Skeletal muscle satellite cell (primary cell): ENCODE results near the gene GALNT17.
"Not testable (repeated sequence)": the region's sequence is repeated elsewhere in the genome, so short reads cannot be mapped to it uniquely, and the experiment has no call there.

Experiments used
- H3K27me3 ChIP-seq: 2 replicates; pipeline ENCODE4 v1.7.0; 2013; ENCODE audit warnings: low read length; ENCODE audit not compliant: control insufficient read depth, insufficient read depth
- H3K36me3 ChIP-seq: 2 replicates; pipeline ENCODE4 v1.7.0; 2013; ENCODE audit warnings: mild to moderate bottlenecking, control low read depth, low read length; ENCODE audit not compliant: insufficient read depth
- H3K4me1 ChIP-seq: 2 replicates; pipeline ENCODE4 v1.7.0; 2013; ENCODE audit warnings: low read length; ENCODE audit not compliant: control insufficient read depth, insufficient read depth
- H3K4me2 ChIP-seq: 2 replicates; pipeline ENCODE4 v1.7.0; 2013; ENCODE audit warnings: mild to moderate bottlenecking, low read length
- H3K4me3 ChIP-seq: 2 replicates; pipeline ENCODE4 v1.7.0; 2013; ENCODE audit warnings: low read length
- H3K9ac ChIP-seq: 2 replicates; pipeline ENCODE4 v1.7.0; 2013; ENCODE audit warnings: mild to moderate bottlenecking, low read depth, low read length, moderate library complexity
- H3K9me3 ChIP-seq: replicated peaks from 2 replicates; pipeline ENCODE4 v1.7.0; 2013; ENCODE audit warnings: mild to moderate bottlenecking, control low read depth, low read length

GALNT17 gene

DNA sequence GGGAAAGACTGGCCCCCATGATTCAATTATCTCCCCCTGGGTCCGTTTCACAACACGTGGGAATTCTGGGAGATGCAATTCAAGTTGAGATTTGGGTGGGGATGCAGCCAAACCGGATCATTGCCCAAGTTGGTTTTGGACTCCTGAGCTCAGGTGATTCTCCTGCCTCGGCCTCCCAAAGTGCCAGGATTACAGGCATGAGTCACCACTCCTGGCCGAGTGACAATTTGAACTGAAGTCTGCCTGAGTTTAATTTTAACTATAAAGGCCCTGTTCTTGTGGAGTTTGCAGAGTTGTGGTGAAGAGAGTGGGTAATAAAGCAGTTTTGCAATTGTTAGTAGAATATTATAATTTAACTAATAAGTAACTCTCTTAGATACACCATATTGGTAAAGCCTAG, 78.3 kb downstream of the GALNT17 start:
- peaks cover 4% of the 10 kb centered on the region for H3K9me3 ChIP-seq
- H3K36me3 ChIP-seq = no peaks in the 10 kb centered on the region
- H3K27me3 ChIP-seq = no peaks in the 10 kb centered on the region

DNA sequence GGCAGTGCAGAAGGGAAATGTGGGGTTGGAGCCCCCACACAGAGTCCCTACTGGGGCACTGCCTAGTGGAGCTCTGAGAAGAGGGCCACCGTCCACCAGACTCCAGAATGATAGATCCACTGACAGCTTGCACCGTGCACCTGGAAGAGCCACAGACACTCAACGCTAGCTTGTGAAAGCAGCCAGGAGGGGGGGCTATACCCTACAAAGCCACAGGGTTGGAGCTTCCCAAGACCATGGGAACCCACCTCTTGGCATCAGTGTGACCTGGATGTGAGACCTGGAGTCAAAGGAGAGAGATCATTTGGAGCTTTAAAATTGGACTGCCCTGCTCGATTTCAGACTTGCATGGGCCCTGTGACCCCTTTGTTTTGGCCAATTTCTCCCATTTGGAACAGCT, 80.5 kb downstream of the GALNT17 start:
- not testable (repeated sequence) for H3K4me1 ChIP-seq, H3K4me2 ChIP-seq, H3K9ac ChIP-seq, H3K27me3 ChIP-seq, H3K36me3 ChIP-seq, H3K9me3 ChIP-seq, H3K4me3 ChIP-seq

More for the DNA sequence above, 78.3 kb downstream of the GALNT17 start:
- Histone ChIP-seq H3K9ac (no peak overlapping the region), H3K4me3 (no peak overlapping the region), H3K4me2 (no peak overlapping the region), H3K4me1 (no peaks in the 10 kb centered on the region)

DNA sequence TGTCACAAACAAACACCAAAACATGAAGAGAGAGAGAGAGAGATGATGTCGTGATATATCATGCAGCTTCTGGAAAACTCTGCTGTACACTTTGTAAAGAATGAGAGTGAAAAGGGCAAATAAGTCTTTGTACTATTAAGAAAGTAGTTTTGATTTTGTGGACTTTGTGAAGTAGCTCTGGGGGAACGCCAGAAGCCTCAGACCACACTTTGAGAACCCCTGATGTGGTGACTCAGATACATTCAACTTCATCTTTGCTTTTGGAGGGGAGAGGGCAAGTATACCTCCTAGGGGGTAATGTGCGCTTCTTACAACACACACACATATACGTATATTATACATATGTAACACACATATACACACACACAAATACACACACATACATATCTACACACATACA, 84.3 kb downstream of the GALNT17 start:
- Histone ChIP-seq H3K9me3 (peaks cover 2% of the 10 kb centered on the region), H3K27me3 (no peaks in the 10 kb centered on the region)

DNA sequence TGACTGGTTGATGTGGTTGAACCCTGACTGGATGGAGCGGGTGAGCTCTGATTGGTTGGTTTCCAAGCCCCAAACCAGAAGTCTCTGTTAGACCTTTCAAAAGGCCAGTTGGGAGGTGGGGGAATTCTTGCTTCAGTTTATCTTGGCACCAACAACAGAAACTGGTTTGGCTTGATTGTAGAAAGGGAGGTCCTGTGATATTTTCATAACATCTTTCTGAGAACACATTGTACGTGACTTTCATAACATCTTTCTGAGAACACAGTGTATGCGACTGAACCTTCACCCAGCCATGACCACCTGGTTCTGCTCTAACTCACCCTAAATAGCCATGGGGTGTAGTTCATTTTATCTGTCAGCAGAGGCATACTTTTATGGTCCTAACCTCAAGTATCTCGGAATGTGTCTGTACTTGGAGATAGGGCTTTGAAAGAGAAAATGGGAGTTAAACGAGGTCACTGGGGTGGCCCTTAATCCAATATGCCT, 88.3 kb downstream of the GALNT17 start:
- no peaks in the 10 kb centered on the region for H3K27me3 ChIP-seq
- H3K36me3 ChIP-seq = no peaks in the 10 kb centered on the region
- no peak overlapping the region for H3K4me2 ChIP-seq
- no peaks in the 10 kb centered on the region for H3K4me1 ChIP-seq
- peaks cover 2% of the 10 kb centered on the region for H3K9me3 ChIP-seq
- no peak overlapping the region for H3K9ac ChIP-seq
- H3K4me3 ChIP-seq = no peak overlapping the region

More for the DNA sequence above, 84.3 kb downstream of the GALNT17 start:
- Histone ChIP-seq H3K4me1 (no peaks in the 10 kb centered on the region), H3K4me2 (no peak overlapping the region), H3K9ac (no peak overlapping the region), H3K36me3 (no peaks in the 10 kb centered on the region), H3K4me3 (no peak overlapping the region)

DNA sequence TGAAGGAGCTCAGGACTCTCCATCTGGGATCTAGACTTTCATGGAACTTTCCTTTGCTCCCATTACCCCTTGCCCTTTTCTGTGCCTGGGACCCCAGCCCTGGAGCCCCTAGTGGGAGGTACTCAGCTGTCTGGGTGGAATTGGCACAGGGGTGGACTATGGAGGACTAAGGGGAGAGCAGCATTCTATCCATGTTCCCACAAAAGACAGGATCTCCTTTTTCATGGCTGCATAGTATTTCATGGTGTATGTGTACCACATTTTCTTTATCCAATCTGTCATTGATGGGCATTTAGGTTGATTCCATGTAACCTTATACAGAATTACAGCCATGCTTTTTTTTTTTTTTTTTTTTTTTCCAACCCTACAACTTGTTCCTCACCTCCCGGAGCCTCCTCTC, 89.1 kb downstream of the GALNT17 start:
- no peaks in the 10 kb centered on the region for H3K36me3 ChIP-seq
- H3K27me3 ChIP-seq = no peaks in the 10 kb centered on the region
- H3K4me1 ChIP-seq = no peaks in the 10 kb centered on the region
- no peak overlapping the region for H3K4me3 ChIP-seq
- no peak overlapping the region for H3K9ac ChIP-seq
- H3K4me2 ChIP-seq = no peak overlapping the region
- peaks cover 2% of the 10 kb centered on the region for H3K9me3 ChIP-seq

DNA sequence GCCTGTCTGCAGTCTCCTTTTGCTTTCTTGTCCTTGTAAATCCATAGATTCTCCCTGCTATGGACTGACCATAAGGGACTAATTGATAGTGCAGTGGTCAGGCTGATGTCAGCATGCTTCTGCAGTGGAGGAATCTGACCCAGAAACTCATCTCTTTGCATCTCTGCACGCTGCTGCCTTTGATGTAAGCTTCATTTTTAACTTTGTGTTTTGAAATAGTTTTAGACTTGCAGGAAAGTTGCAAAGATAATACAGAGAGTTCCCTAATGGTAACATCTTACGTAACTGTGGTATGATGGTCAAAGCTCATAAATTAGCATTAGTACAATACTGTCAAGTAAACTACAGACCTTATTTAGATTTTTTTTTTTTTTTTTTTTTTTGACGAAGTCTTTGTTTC, 89.6 kb downstream of the GALNT17 start:
- Histone ChIP-seq H3K27me3 (no peaks in the 10 kb centered on the region), H3K4me3 (no peak overlapping the region), H3K9ac (no peak overlapping the region), H3K4me1 (no peaks in the 10 kb centered on the region), H3K9me3 (peaks cover 2% of the 10 kb centered on the region), H3K4me2 (no peak overlapping the region), H3K36me3 (no peaks in the 10 kb centered on the region)

DNA sequence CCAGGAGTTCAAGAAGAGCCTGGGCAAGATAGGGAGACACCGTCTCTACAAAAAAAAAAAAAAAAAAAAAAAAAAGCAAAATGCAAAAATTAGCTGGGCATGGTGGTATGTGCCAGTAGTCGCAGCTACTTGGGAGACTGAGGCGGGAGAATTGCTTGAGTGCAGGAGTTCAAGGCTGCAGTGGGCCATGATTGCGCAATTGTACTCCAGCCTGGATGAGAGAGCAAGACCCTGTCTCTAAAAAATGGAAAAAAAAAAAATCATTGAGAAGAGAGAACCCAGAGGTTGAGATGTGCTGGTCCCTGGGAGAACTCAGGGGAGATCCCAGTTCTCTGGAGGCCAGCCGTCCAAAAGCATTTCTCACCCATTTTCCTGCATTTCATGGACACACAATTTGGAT, 95.2 kb downstream of the GALNT17 start:
- H3K27me3 ChIP-seq = no peaks in the 10 kb centered on the region
- no peak overlapping the region for H3K4me2 ChIP-seq
- H3K4me3 ChIP-seq = no peak overlapping the region
- H3K9me3 ChIP-seq = peaks cover 15% of the 10 kb centered on the region
- no peak overlapping the region for H3K9ac ChIP-seq
- no peaks in the 10 kb centered on the region for H3K4me1 ChIP-seq
- no peaks in the 10 kb centered on the region for H3K36me3 ChIP-seq

DNA sequence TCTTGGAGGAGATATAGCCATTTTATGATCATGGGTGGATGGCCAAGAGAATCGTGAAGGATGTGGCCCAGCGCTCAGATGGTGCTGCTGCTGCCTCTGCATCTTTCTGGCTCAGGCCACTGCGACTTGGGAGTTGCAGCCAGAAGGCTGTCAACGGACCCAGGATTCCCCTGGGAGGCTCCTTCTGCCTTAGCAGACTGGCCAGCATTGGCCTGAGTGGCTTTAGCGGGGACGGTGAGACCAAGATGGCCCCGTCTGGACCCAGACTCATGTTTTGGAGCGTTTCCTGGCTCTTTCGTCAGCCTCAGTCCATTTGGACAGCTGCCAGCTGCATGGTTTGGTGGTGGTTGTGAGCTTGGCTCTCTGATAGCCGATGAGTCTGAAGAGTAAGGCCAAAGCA, 97.2 kb downstream of the GALNT17 start:
- Histone ChIP-seq H3K9me3 (peaks cover 15% of the 10 kb centered on the region), H3K4me1 (no peaks in the 10 kb centered on the region), H3K9ac (no peak overlapping the region), H3K27me3 (no peaks in the 10 kb centered on the region), H3K4me3 (no peak overlapping the region), H3K36me3 (no peaks in the 10 kb centered on the region), H3K4me2 (no peak overlapping the region)

DNA sequence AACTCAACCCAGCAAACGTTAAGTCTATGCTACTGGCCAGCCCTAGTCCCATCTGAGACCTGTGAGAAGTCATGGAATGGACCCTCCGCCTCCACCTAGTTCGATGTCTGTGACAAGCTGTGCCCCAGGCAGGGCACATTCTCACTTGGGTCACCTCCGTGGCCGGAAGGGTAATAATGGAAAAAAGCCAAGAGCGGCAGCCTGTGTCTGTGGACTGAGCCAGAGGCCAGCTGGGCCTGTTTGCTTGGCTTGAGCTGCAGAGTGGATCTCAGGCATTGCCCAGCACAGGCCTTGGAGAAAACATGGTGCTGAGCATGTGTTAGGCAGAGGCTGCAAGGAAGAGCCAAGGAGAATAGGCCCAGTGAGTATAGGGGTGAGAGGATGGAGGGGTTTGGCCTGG, 97.8 kb downstream of the GALNT17 start:
- H3K36me3 ChIP-seq = no peaks in the 10 kb centered on the region
- H3K9me3 ChIP-seq = peaks cover 15% of the 10 kb centered on the region
- no peak overlapping the region for H3K9ac ChIP-seq
- no peaks in the 10 kb centered on the region for H3K4me1 ChIP-seq
- no peak overlapping the region for H3K4me2 ChIP-seq
- H3K4me3 ChIP-seq = no peak overlapping the region
- no peaks in the 10 kb centered on the region for H3K27me3 ChIP-seq

DNA sequence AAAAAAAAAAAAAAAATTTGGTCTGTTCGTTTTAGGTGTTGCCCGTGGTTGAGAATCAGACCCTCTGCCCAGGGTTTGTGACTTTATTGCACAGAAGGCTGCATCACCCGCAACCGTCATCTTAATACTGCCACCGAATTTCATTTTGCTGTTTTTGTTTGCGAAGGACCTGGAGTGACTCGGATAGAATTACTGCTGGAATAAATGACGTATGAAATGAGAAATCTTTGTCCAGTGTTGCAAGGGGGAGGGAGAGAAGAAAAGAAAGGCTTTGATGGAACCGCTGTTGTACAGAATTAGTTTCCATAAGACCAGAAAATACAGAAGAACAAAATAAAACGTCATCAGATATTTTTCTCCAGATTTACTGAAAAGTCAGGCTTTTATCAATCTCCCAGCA, 103.3 kb downstream of the GALNT17 start:
- H3K27me3 ChIP-seq = no peaks in the 10 kb centered on the region
- H3K9me3 ChIP-seq = peaks cover 3% of the 10 kb centered on the region
- H3K36me3 ChIP-seq = no peaks in the 10 kb centered on the region
- H3K9ac ChIP-seq = no peak overlapping the region
- H3K4me2 ChIP-seq = no peak overlapping the region
- no peaks in the 10 kb centered on the region for H3K4me1 ChIP-seq
- no peak overlapping the region for H3K4me3 ChIP-seq

DNA sequence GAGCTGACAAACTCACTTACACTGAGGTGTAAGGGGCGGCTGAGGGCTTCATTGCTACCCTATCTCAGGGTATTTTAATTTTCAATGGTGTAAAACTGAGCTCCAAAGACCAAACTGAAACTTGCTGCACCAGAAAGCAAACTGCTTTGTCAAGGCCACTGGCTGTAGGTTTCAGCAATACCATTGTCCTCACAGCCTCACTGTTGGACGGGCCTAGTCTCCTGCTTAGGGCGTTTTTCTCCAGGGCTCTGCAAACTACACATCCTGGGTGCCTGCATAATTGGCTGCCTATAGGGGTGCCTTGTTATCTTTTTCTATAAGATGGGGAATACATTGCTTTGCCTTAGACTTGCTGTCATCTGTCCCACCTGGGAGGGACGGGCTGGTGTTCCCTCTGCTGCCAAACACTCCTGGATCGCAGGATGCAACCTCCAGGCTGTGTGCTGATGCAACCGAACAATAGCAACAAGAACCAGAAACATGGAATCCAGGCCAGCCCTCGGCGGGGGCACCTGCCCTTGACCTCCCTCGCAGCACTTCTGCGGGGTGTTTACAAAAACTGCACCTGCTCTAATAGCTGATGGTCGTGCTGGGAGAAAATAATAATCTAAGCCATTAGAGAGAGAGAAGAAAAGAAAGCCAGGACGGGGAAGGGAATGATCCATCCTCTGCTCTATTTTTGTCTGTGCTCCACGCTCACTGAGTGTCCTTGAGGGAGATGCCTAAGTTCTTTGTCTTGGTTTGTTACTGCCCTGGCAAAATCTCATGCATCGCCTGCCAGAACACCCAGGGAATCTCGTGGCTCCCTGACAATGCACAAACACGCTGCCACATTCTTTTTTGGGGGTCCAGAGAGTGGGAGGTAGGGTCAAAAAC, 104.5 kb downstream of the GALNT17 start:
- H3K9ac ChIP-seq = no peak overlapping the region
- H3K36me3 ChIP-seq = no peaks in the 10 kb centered on the region
- no peaks in the 10 kb centered on the region for H3K27me3 ChIP-seq
- H3K9me3 ChIP-seq = peaks cover 3% of the 10 kb centered on the region
- no peaks in the 10 kb centered on the region for H3K4me1 ChIP-seq
- no peak overlapping the region for H3K4me3 ChIP-seq
- H3K4me2 ChIP-seq = no peak overlapping the region

DNA sequence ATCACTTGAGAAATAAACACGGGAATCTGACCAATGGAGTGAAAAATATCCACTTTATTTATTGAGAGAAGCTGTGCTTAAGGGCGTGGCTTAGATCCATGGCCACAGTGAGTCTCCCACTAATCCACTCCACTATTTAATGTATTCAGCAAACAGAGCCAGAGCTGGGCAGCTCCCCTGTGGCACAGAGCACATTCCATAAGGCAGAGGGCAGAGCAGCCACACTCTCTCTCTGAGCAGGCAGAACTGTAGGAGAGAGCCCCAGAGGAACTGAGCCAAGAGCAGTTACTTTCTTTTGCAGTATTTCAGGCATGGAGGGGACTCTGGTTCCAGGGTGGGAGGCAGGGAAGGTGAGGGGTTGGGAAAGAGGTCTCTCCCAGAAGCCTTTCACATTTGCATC, 106.0 kb downstream of the GALNT17 start:
- H3K4me2 ChIP-seq = no peak overlapping the region
- no peak overlapping the region for H3K9ac ChIP-seq

More for the DNA sequence above, 106.0 kb downstream of the GALNT17 start:
- Histone ChIP-seq H3K9me3 (peaks cover 3% of the 10 kb centered on the region), H3K4me3 (no peak overlapping the region), H3K27me3 (no peaks in the 10 kb centered on the region), H3K4me1 (no peaks in the 10 kb centered on the region), H3K36me3 (no peaks in the 10 kb centered on the region)
